Upper lobe of left lung (tissue), 4 donors: ENCODE results near the gene TMEM178B.

Source experiments
- POLR2A ChIP-seq, 4 donors: fragments of 450-650 bp; IDR thresholded peaks; one replicate each; pipeline ENCODE4 v1.5.1; 2016 to 2017; ENCODE audit warnings: antibody characterized with exemption in 4 of 4, mild to moderate bottlenecking in 2 of 4
- POLR2AphosphoS5 ChIP-seq, 2 donors: sonication (generic); formaldehyde crosslinking; IDR thresholded peaks; one replicate each; pipeline ENCODE4 v1.5.1; 2017; ENCODE audit warnings: antibody characterized with exemption in 2 of 2

GRCh38 chr7:141258559-141258958 is 184.7 kb downstream of the TMEM178B start:
- TF ChIP-seq POLR2A (IDR thresholded peaks at IDR 0.05) (no peak), POLR2AphosphoS5 (IDR thresholded peaks at IDR 0.05) (no peak)
